H9 (cell line): ENCODE data around the gene PRTN3. TPM values are rescaled to one million over a fixed set of nuclear protein-coding genes. Genes with fewer than 3 reads are reported as not detected.

ENCODE experiments used
- DNase-seq: peaks from one replicate; pipeline ENCODE4 v3.0.0-alpha.2; 2017
- H2AFZ ChIP-seq: one replicate; pipeline ENCODE4 v1.6.1; 2013; ENCODE audit warnings: mild to moderate bottlenecking, low read length, control low read depth, moderate library complexity
- H2AK5ac ChIP-seq: 2 replicates; pipeline ENCODE4 v1.6.1; 2013; ENCODE audit warnings: low read length, control low read depth, mixed read lengths; ENCODE audit not compliant: insufficient read length
- H2BK120ac ChIP-seq: one replicate; pipeline ENCODE4 v1.6.1; 2013; ENCODE audit warnings: low read depth, mild to moderate bottlenecking, low read length, control low read depth, inconsistent platforms; ENCODE audit not compliant: poor library complexity, severe bottlenecking
- H2BK12ac ChIP-seq: 2 replicates; pipeline ENCODE4 v1.6.1; 2013; ENCODE audit warnings: low read length, control low read depth, mixed read lengths, low read depth; ENCODE audit not compliant: insufficient read length
- H2BK15ac ChIP-seq: 2 replicates; pipeline ENCODE4 v1.6.1; 2013; ENCODE audit warnings: low read depth, low read length, control low read depth
- H2BK20ac ChIP-seq: one replicate; pipeline ENCODE4 v1.6.1; 2013; ENCODE audit warnings: low read depth, mild to moderate bottlenecking, low read length, control low read depth, inconsistent platforms; ENCODE audit not compliant: poor library complexity, severe bottlenecking
- H2BK5ac ChIP-seq: 2 replicates; pipeline ENCODE4 v1.6.1; 2013; ENCODE audit warnings: low read length, control low read depth, mixed read lengths; ENCODE audit not compliant: insufficient read length
- H3K14ac ChIP-seq: 2 replicates; pipeline ENCODE4 v1.6.1; 2013; ENCODE audit warnings: low read length, control low read depth; ENCODE audit not compliant: insufficient read depth
- H3K18ac ChIP-seq: 2 replicates; pipeline ENCODE4 v1.6.1; 2013; ENCODE audit warnings: low read depth, mild to moderate bottlenecking, mixed read lengths, low read length, control low read depth; ENCODE audit not compliant: insufficient read length
- H3K23ac ChIP-seq: 2 replicates; pipeline ENCODE4 v1.6.1; 2013; ENCODE audit warnings: low read length, control low read depth, mixed read lengths, low read depth; ENCODE audit not compliant: insufficient read length
- H3K23me2 ChIP-seq: 2 replicates; pipeline ENCODE4 v1.6.1; 2013; ENCODE audit warnings: low read depth, mild to moderate bottlenecking, mixed read lengths, low read length, control low read depth; ENCODE audit not compliant: insufficient read length, poor library complexity, severe bottlenecking
- H3K27ac ChIP-seq: 2 replicates; pipeline ENCODE4 v1.5.1; 2013; ENCODE audit warnings: low read length, control low read depth, mixed read lengths, low read depth; ENCODE audit not compliant: insufficient read length
- H3K27me3 ChIP-seq: 2 replicates; pipeline ENCODE4 v1.6.1; 2013; ENCODE audit warnings: low read length, control low read depth, inconsistent platforms; ENCODE audit not compliant: insufficient read depth
- H3K4ac ChIP-seq: 2 replicates; pipeline ENCODE4 v1.6.1; 2013; ENCODE audit warnings: low read depth, mild to moderate bottlenecking, control low read depth, inconsistent platforms, low read length, moderate library complexity
- H3K4me1 ChIP-seq: 2 replicates; pipeline ENCODE4 v1.6.1; 2013; ENCODE audit warnings: low read length, control low read depth, inconsistent platforms; ENCODE audit not compliant: insufficient read depth
- H3K4me2 ChIP-seq: 2 replicates; pipeline ENCODE4 v1.6.1; 2013; ENCODE audit warnings: low read length, control low read depth, mixed read lengths; ENCODE audit not compliant: insufficient read length, insufficient read depth
- H3K56ac ChIP-seq: 2 replicates; pipeline ENCODE4 v1.6.1; 2013; ENCODE audit warnings: low read depth, mild to moderate bottlenecking, mixed read lengths, low read length, control low read depth; ENCODE audit not compliant: insufficient read length
- H3K79me1 ChIP-seq: 2 replicates; pipeline ENCODE4 v1.6.1; 2013; ENCODE audit warnings: low read depth, mild to moderate bottlenecking, moderate library complexity, low read length, control low read depth, inconsistent platforms; ENCODE audit not compliant: insufficient read depth, poor library complexity, severe bottlenecking
- H3K79me2 ChIP-seq: 2 replicates; pipeline ENCODE4 v1.6.1; 2013; ENCODE audit warnings: low read length, control low read depth, inconsistent platforms; ENCODE audit not compliant: insufficient read depth
- H3K9ac ChIP-seq: 2 replicates; pipeline ENCODE4 v1.6.1; 2013; ENCODE audit warnings: low read length, control low read depth, mixed read lengths; ENCODE audit not compliant: insufficient read length; ENCODE audit errors: extremely low read depth
- H3K9me3 ChIP-seq: one replicate; pipeline ENCODE4 v1.6.1; 2013; ENCODE audit warnings: low read depth, low read length, inconsistent platforms; ENCODE audit not compliant: control insufficient read depth
- H3T11ph ChIP-seq: one replicate; pipeline ENCODE4 v1.6.1; 2013; ENCODE audit warnings: mild to moderate bottlenecking, low read length, control low read depth, inconsistent platforms
- H4K20me1 ChIP-seq: one replicate; pipeline ENCODE4 v1.6.1; 2013; ENCODE audit not compliant: control insufficient read depth, insufficient read length, insufficient read depth
- H4K5ac ChIP-seq: 2 replicates; pipeline ENCODE4 v1.6.1; 2013; ENCODE audit warnings: low read depth, mild to moderate bottlenecking, mixed read lengths, low read length, control low read depth; ENCODE audit not compliant: insufficient read length
- H4K8ac ChIP-seq: replicated peaks from 2 replicates; pipeline ENCODE4 v1.6.1; 2013; ENCODE audit warnings: low read length, control low read depth, mixed read lengths, low read depth; ENCODE audit not compliant: insufficient read length
- H4K91ac ChIP-seq: 2 replicates; pipeline ENCODE4 v1.6.1; 2013; ENCODE audit warnings: low read depth, mild to moderate bottlenecking, moderate library complexity, mixed read lengths, low read length, control low read depth; ENCODE audit not compliant: insufficient read length
- H3K27ac Mint-ChIP-seq, 3 experiments: 2 replicates in 2 of 3; 3 replicates in 1 of 3; pipeline ENCODE4 v1.8.0; 2020 to 2021; ENCODE audit warnings: mixed read lengths in 3 of 3, mild to moderate bottlenecking in 1 of 3, moderate library complexity in 1 of 3
- H3K27me3 Mint-ChIP-seq: 2 replicates; pipeline ENCODE4 v1.8.0; 2021; ENCODE audit warnings: low read depth, mild to moderate bottlenecking, moderate library complexity, mixed read lengths
- H3K36me3 Mint-ChIP-seq, 3 experiments: 2 replicates in 2 of 3; 3 replicates in 1 of 3; pipeline ENCODE4 v1.8.0; 2020 to 2021; ENCODE audit warnings: low read depth in 3 of 3, mixed read lengths in 3 of 3; ENCODE audit not compliant: insufficient read depth in 1 of 3
- H3K4me1 Mint-ChIP-seq, 2 experiments: 2 replicates each; pipeline ENCODE4 v1.8.0; 2020; ENCODE audit warnings: mixed read lengths in 2 of 2
- H3K4me3 Mint-ChIP-seq, 2 experiments: 2 replicates in 1 of 2; 3 replicates in 1 of 2; pipeline ENCODE4 v1.8.0; 2020 to 2021; ENCODE audit warnings: mild to moderate bottlenecking in 2 of 2, mixed read lengths in 2 of 2, moderate library complexity in 1 of 2
- H3K9me3 Mint-ChIP-seq, 2 experiments: 2 replicates in 1 of 2; 3 replicates in 1 of 2; pipeline ENCODE4 v1.8.0; 2020; ENCODE audit warnings: mild to moderate bottlenecking in 2 of 2, mixed read lengths in 2 of 2, moderate library complexity in 1 of 2
- CTCF ChIP-seq: fragments of 200-600 bp; sonication (generic); conservative IDR thresholded peaks from 3 replicates; pipeline ENCODE4 v1.8.0; 2021; ENCODE audit warnings: antibody characterized with exemption, mild to moderate bottlenecking
- WGBS: extraction: QIAGEN DNeasy Blood & Tissue Kit; methylation state at CpG from one replicate; pipeline ENCODE4 v1.1.7; 2013; ENCODE audit warnings: missing lambda C conversion rate, low lambda C conversion rate, mixed read lengths; ENCODE audit not compliant: insufficient read length; ENCODE audit errors: extremely low coverage; 5-methylcytosine and 5-hydroxymethylcytosine counted together
- total RNA-seq: library from RNA; stranded (reverse); gene quantifications from 2 replicates; pipeline ENCODE4 v1.2.1, GENCODE V29; 2021

Gene PRTN3
- total RNA-seq, 1 experiment from 2014 or later = 0.31 TPM

- H3K79me2 ChIP-seq = no peaks in the 10 kb centered on the region
- Mint-ChIP-seq H3K4me1 (peaks cover 22 to 34% of the 10 kb centered on the region in 2 experiments), H3K9me3 (no peaks in the 10 kb centered on the region), H3K4me3 (no peak overlapping the region; a peak in 3 of 5 replicates), H3K27ac (peak overlapping the region in 1 of 3 experiments; percentile 82; a peak in 1 of 7 replicates), H3K36me3 (no peaks in the 10 kb centered on the region), H3K27me3 (no peaks in the 10 kb centered on the region)
- H3K4me2 ChIP-seq = no peak overlapping the region
- H3K4me1 ChIP-seq = no peaks in the 10 kb centered on the region; the same call in 1 of the 2 replicates
- H3K18ac ChIP-seq = no peak overlapping the region
- H4K8ac ChIP-seq = no peak overlapping the region
- no peak for DNase-seq
- no peak overlapping the region for H2BK20ac ChIP-seq
- H3K56ac ChIP-seq = no peak overlapping the region
- no peak overlapping the region for H2AK5ac ChIP-seq
- H3K23ac ChIP-seq = no peak overlapping the region
- H2BK12ac ChIP-seq = no peak overlapping the region
- no peaks in the 10 kb centered on the region for H3K27me3 ChIP-seq
- TF ChIP-seq CTCF = no peak
- H2AFZ ChIP-seq = no peak overlapping the region
- no CpG with 5 or more reads among the region's 26 CpGs for WGBS
- H3K9me3 ChIP-seq = no peaks in the 10 kb centered on the region
- no peak overlapping the region for H2BK15ac ChIP-seq
- no peak overlapping the region for H4K91ac ChIP-seq
- H4K5ac ChIP-seq = no peak overlapping the region
- H3K27ac ChIP-seq = no peak overlapping the region
- H2BK5ac ChIP-seq = no peak overlapping the region
- H3T11ph ChIP-seq = no peak overlapping the region
- no peaks in the 10 kb centered on the region for H3K79me1 ChIP-seq
- no peak overlapping the region for H3K14ac ChIP-seq
- H2BK120ac ChIP-seq = no peak overlapping the region
- H3K4ac ChIP-seq = no peak overlapping the region
- H3K9ac ChIP-seq = no peak overlapping the region
- H4K20me1 ChIP-seq = no peaks in the 10 kb centered on the region
- no peaks in the 10 kb centered on the region for H3K23me2 ChIP-seq
These were observed 49.7 kb upstream of the PRTN3 start for GRCh38 chr19:791007-791566.
